NCI-H748 treated with DMSO at 0.1 percent for 48 hours (cell line): ENCODE measurements around the gene DSCAM.
"Not testable (repeated sequence)": the region's sequence is repeated elsewhere in the genome, so short reads cannot be mapped to it uniquely, and the experiment has no call there.

ENCODE experiments used
- DNase-seq: peaks from one replicate; lab custom pipeline; 2025; lab: John Stamatoyannopoulos, UW

DSCAM gene

DNA sequence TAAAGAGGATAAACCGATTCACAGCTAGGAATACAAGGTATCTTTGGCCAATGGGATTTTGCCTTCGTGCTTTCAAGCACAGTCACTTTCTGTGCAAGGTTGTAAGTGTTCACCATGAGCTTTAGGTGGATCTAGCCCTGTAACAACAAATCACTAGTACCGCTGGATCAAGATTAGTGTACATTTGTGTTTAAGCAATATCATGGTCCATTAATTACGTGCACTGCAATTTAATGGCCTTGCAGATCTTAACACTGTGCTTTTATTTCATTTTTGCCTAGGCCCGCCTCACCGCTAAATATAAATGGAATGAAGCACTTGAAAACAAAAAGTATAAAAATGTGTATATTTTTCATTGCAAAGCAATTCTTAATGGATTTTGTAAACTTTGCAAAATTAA lies 461.1 kb downstream of the DSCAM start:
- no peak for DNase-seq

DNA sequence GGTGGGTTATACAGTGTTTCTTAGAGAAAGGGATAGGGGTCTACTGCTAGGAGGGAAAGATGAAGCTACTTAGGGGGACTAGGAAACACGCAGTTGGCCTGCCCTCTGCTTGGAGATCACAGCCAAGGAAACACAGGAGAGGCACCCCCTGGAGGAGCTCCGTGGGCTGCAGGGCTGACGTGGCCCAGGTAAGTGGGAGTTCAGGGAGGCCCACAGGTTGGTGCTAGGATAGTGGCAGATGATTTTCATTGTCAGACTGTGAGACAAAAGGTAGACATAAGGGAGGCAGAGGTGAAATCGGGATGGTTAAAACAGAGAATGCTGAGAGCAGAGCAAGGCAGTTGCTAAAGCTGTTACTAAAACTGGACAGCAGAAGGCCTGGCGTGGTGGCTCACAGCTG lies 463.0 kb downstream of the DSCAM start:
- DNase-seq = no peak

DNA sequence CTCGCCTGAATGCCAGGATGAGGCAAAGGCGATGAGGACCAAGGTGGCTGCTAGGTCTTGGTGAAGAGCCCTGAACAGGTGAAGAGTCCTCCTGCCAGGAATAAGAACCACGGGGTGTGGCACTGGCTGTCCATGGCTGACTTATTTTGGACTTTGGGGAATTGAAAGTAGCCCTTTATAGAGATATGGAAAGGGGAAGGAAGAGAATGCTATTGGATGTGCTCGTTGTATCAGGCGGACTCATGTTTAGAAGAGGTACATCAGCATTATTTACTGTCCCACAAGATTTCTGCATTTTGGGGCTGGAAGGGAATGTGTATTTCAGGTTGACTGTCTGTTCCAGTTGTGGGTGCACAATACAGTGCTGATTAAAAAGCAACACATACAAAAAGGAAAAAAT lies 465.8 kb downstream of the DSCAM start:
- no peak for DNase-seq

DNA sequence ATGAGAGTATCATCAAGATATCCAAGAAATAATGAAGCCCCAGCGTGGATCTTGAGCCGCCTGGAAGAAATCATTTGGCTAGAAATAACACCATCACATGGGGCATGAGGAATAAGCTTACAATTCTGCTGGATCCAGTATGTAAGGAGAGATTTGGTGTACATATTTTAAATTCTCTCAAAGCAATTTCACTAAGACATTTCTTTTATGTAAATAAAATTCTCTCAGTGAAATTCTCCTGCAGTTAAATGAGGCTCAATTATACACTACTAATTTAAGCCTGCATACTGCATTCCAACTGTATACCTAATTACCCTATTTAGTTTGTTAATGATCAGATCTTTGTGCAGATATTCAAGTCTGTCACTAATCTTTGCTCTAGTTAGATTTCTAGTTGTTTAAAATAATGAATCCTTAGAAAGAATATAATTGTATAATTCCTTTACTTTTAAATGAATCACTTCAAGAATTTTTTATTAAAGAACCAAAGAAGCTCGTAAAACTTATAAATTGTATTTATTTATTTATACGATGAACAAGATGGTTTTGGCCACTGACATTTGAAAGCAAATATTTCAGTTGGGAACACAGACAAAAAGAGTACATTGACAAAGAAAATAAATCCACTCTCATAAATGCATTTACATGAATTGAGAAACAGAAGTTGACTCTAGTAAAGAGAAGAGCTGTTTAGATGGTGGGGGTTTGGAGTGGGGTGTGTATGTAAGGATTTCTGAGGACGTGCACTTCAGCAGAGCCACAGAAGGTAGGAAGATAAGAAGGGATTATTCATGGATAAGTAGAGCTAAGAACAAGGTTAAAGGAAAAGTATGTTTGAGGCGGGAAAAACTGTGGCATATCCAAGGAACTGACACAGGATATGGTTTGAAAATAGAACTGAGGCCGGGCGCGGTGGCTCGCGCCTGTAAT lies 466.8 kb downstream of the DSCAM start:
- DNase-seq = no peak

DNA sequence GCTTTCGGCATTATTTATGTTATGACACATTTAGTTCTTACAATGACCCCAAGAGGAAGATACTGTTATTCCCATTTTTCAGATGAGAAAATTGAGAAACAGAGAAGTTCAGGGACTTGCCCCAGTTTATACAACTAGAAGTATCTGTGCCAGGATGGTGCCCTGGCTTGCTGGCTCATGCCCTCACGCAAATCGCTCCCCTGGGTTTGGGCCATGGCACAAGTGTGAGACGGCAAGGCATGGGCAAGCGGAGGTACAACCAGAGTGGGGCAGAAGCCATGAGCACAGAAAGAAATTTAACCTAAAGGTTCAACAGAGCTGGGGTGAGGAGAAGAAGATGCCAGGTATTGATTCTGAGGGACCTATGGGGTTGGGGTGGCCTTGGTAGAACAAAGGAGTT lies 469.8 kb downstream of the DSCAM start:
- no peak for DNase-seq

GRCh38 chr21:40373761-40374160 lies 473.2 kb downstream of the DSCAM start:
- DNase-seq = no peak

GRCh38 chr21:40372506-40372905 lies 474.5 kb downstream of the DSCAM start:
- DNase-seq = no peak

DNA sequence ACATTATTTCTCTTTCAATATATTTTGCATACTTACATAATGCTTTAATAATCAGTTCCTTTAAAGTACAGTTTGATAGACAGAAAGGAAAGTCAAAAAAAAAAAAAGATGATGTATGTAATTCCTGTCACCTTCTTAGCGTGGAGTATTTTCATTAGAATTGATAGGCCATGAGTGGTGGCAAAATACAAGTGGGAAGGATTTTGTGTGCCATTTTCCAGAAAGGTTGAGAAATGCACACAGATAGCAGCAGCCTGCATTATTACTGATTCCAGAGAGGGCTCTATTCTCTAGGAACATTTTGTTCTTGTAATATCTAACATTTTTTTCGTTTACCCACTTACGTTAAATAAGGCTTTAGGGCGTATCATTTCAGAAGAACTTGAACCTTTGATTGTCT lies 475.6 kb downstream of the DSCAM start:
- no peak for DNase-seq

DNA sequence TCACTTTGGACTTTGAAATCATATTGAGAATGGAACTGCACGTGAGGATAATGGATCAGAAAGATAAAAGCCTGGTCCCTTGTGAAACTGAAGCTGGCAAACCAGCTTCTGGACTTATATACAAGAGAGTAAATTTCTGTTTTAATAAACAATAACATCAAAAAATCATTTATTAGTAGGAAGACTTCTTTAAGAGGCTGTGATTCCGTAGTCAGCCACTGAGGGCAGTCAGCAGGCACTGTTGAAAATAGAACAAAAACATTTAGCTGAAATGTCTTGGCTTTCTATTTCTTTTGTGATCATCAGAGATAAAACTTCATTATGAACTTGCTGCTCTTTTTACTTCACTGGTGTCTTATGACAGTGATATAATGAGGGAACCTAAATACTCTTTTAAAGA lies 490.3 kb downstream of the DSCAM start:
- DNase-seq = no peak

DNA sequence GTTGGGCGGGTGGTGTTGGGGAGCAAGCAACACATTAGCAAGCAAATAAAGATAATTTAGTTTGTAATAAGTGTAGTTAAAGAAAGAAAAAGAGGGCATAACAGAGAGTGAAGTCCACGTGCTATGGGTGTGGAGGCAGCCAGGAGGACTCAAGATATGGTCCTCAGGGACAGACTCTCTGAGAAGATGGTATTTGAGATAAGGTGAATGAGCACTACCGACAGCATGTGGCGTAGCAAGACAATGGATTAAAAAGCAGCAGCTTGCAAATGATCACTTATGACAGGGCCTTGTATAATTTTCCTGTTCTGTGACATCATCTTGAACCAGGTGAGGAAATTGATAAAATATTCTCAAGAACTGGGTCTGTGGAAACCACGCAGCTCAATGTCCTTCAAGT lies 491.9 kb downstream of the DSCAM start:
- no peak for DNase-seq

GRCh38 chr21:40351006-40351405 lies 496.0 kb downstream of the DSCAM start:
- no peak for DNase-seq

GRCh38 chr21:40349591-40349990 lies 497.4 kb downstream of the DSCAM start:
- DNase-seq = no peak

- DNase-seq = no peak
Observed at GRCh38 chr21:40345711-40346321, 501.1 kb downstream of the DSCAM start.

- no peak for DNase-seq
Observed at GRCh38 chr21:40340357-40340756, 506.6 kb downstream of the DSCAM start.

- no peak for DNase-seq
Observed at GRCh38 chr21:40339050-40339449, 507.9 kb downstream of the DSCAM start.

GRCh38 chr21:40337981-40338380 lies 509.0 kb downstream of the DSCAM start:
- DNase-seq = no peak

DNA sequence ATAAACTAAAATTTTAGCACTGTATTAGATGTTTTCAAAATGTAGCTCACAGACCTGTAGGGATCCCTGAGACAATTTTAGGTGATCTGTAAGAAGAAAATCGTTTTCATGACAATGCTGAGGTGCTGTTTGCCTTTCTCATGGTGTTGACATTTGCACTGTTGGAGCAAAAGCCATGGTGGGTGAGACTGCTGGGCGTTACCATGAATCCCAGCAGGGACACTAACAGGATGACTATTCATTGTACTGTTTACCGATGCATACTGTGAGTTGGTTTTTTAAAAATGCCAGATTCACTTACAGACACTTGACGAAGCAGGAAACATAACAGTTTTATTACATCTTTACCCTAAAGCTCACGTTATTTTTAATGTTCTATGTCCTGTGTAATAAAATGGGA lies 511.3 kb downstream of the DSCAM start:
- peak; percentile 92 for DNase-seq

GRCh38 chr21:40334159-40334558 lies 512.8 kb downstream of the DSCAM start:
- DNase-seq = no peak

DNA sequence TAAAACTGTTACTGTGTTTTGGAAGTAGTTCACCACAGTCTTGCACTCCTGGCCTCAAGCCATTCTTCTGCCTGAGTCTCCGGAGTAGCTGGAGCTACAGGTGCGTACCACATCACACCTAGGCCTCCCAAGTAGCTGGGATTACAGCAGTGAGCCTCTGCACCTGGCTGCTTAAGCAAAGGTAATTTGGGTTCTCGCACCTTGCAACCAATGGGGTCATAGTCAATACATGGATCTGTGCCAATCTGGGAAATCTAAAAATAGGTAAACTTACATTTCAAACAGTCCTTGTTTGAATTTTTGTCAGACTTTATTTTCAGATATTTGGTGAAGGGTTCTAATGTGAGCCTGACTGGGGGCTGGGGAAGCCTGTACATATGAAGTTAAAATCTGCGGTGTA lies 513.2 kb downstream of the DSCAM start:
- no peak for DNase-seq

DNA sequence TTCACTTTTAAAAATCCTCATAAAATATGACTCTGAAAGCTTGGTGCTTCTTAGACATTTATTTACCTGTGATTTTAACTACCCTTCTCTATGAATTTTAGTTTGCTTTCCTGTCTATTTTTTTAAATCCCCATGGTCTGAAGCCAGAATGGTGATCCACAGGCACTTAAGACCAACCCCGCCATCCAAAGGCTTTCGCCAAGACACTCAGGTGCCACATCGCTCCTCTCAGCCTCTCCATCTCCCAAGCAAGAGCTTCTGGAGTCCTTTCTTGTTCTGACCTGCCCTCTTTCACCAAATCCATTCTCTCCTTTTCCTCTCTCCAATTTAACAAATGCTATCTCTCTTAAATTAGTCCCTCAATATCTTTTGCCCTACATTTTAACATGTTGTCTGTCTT lies 515.2 kb downstream of the DSCAM start:
- no peak for DNase-seq

- no peak for DNase-seq
Observed at GRCh38 chr21:40331172-40331571, 515.8 kb downstream of the DSCAM start.

- DNase-seq = no peak
Observed at GRCh38 chr21:40324389-40324788, 522.6 kb downstream of the DSCAM start.

DNA sequence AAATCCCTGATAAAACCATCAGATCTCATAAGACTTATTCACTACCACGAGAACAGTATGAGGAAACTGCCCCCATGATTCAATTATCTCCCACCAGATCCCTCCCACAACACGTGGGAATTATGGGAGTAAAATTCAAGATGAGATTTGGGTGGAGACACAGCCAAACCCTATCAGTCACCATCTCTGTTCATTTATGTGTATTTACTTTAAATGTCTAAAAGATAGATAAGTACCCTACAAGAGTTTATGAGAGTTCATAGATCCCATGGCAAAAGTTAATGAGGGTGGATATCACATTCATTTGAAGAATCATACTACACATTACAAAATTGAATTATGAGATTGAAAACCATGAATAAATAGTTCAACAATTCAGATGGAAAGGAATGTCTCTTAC lies 526.2 kb downstream of the DSCAM start:
- not testable (repeated sequence) for DNase-seq

DNA sequence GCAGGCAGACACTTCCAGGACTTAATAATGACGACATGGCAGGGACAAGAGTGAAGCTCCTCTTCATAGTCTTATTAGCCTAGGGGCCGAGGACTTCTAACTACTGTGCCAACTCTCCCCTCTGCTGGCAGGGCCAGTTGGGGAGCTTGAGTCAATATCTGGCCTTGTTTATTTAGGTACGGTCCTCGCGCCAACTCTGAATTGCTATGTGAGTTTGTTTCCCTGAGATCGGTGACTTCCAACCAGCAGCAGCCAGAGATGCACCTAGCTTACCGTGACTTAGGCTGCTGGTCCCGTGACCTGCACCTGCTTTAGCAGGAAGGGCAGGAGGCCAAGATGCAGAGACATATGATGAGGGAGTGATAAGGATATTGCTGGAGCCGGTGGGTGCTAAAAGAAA lies 528.6 kb downstream of the DSCAM start:
- no peak for DNase-seq
